OCI-M2 (cell line): ENCODE results near the gene SCAMP2.

Experiments
- DNase-seq: peaks from one replicate; lab custom pipeline; 2025; ENCODE audit not compliant: unreplicated experiment; lab: John Stamatoyannopoulos, UW

Gene SCAMP2

DNA sequence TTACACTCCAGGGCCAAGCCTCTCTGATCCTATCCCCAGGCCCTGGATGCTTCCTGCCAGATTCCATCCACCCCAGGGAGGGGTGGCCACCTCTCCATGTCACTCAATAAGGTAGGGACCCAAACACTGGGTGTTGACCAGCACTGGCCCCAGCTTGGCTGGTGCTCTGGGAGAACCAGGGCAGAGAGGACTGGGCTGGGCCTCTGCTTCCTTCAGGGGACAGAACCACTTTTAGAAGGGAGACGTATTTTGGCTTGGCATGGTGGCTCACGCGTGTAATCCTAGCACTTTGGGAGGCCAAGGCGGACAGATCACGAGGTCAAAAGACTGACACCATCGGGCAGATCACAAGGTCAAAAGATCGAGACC lies 51.4 kb downstream of the SCAMP2 start:
- DNase-seq = no peak

DNA sequence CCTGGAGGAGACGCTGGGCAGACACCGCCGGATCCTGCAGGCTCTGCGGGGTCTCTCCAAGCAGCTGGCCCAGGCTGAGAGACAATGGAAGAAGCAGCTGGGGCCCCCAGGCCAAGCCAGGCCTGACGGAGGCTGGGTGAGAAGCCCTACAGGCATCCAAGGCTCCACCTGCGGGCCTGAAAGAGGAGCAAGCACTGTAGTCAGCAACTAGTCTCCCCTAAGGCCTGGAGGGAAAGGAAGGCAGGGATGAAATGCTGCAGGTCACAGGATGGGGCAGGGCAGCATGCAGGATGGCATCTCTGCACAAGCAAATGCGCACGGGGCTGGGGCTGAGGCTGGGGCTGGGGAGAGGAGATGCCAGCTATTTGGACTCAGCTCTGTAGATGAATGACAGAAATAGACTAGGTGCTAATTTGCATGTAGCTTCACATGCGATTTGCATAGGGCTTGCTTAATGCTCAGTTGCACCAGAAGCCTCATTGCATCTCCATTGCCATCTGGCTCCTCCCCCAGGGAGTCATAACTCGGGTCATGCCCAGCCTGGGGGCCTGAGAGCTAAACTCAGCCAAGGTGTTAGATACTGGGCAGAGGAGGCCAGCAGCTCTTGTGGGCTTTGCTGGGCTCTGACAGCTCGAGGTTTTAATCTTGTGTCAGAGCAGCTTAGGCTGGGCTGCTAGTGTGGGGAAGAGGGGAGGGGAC lies 51.9 kb downstream of the SCAMP2 start:
- DNase-seq = no peak

DNA sequence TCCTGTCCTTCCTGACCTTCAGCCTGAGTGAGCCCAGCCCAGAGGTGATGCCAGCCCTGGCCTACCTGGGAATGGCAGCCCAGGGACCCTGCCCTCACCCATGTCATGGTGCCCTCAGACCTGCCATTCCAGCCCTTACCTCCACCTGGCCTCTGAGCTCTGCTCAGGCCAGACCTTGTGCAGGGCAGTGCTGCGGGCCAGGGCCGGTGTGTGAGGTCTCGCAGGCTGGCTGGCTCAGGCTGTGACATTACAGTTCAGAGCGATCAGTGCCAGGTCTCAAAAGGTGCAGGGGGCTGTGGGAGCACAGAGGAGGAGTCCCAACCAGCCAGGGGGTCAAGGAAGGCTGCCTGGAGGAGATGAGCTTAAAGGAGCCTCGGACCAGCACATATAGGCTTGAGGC lies 53.1 kb downstream of the SCAMP2 start:
- no peak for DNase-seq

DNA sequence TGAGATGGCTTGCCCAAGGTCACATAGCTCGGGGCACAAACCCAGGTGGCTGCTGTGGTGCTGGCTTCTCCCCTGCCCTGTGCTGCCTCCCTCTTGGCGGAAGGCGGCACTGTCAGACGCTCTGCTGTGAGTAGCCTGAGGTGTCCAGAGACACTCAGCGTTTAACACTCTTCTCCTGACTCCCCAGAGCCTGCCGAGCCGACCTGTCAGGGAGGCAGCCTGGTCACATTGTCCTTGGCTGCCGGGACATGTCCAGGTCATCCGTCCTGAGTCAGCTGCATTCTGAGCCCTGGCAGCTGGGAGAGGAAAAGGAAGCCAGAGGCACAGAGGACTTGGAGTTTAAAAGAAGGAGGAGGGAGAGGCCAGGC lies 55.8 kb downstream of the SCAMP2 start:
- DNase-seq = no peak

DNA sequence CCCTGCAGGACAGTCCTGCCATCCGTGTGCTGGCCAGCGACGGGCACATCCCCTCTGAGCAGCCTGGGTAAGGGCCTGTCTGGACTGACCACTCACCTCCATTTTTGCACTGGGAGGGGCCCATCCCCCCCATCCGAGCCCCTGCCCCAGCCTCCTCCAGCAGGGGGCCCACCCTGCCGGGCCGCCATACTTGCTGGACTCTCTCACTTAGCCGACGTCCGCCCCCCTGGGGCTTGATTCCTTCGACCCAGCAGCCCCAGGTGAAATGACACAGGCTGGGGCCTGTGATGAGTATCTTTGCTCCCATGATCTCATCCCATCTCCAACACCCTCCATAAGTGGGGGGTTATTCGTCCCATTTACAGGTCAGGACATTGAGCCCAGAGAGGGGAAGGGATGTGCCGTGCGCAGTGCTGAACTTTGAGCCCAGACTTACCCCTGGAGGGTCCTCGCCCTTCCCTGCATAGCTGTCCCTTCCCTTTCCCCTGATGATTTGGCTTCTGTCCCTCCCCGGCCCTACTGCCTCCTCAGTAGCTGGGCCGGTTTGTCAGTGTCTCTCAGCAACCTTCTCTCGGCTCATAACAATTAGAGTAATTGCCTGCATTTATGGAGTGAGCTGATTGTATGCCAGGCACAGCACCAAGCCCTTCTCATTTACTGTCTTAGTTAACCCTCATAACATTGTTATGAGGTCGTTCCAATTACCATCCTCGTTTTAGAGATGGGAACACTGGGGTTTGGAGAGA lies 56.4 kb downstream of the SCAMP2 start:
- no peak for DNase-seq

DNA sequence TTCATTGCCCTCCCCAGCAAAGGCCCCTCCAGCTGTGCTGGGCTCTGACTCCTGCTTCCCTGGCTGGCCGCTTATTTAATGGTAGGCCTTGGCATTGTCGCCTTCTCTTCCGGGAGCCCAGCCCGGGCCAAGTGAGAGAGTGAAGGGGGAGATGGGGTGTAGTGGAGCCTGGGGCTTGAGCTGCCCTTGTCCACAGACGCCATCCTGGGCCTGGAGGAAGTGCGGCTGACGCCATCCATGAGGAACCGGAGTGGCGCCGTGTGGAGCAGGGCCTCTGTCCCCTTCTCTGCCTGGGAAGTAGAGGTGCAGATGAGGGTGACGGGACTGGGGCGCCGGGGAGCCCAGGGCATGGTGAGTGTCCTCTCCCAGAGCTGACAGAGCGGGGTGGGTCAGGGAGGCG lies 57.2 kb downstream of the SCAMP2 start:
- DNase-seq = no peak

DNA sequence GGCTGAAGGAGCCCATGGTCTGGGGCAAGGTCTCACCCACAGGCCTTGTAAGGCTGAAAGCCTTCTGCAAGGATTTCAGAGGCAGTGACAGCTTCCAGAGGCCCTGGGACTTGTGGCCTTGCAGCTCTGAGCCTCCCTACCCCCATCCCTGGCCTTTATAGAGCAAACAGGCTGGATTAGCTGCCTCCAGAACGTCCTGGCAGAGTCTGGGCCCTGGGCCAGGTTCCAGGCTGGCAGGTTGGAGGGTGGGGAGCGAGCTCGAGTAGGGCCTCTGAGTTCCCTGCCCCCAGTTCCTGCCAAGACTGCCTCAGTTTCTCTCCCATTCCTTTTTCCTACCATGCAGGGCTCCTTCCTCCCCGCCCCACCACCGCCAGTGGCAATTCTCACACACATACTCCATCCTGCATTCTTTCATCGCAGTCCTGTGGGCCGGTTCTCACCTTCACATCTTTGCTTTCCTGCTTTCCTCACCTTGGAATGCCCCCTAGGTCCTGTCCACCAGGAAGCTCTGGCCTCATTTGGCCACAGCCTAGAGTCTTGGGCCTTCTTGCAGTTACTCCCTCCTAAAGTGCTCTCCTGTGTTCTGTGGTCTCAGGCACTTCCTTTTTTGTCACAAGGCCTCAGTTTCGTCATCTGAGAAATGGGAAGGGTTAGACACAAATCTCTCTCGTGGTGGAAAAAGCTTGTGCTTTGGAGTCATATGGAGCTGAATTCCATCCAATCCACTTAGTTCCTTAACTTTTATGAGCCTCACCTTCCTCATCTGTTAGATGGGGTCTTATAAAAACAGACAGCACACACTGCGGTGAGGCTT lies 57.8 kb downstream of the SCAMP2 start:
- DNase-seq = no peak

DNA sequence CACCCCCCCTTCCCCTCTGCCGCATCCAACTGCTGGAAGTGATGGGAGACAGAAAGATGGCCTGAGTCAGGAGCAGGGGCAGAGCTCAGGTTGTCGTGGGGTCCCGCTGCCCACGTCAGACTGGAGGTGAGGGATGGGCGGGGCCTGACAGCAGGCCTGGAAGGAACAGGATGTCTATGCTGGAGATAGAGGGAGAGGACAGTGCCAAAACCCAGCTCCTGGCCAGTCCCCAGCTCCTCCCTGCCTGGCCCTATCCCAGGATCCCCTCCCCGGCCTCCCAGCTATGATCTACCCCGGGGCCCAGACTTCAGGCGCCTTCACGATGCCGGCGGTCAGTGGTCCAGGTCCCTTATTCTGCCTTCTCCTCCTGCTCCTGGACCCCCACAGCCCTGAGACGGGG lies 60.6 kb downstream of the SCAMP2 start, which contains the start of gene LMAN1L:
TSS of gene LMAN1L (plus strand) at position 303 of the 400 bp plus-strand sequence. CDS start at position 323, 20 bp downstream.
- DNase-seq = no peak

DNA sequence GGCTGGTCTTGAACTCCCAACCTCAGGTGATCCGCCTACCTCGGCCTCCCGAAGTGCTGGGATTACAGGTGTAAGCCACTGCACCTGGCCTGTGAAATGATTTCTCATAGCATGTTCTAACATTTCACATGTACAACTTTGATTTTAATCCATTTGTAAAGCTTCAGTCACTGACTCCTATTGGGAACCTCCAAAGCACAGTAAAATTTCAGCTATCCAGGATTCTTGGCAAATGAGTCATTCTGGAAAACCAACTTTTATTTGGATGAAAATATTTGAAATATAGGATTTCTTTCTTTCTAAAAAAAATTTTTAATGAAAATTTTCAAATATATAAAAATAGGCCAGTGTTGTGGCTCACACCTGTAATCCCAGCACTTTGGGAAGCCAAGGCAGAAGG lies 63.2 kb downstream of the SCAMP2 start:
- no peak for DNase-seq

DNA sequence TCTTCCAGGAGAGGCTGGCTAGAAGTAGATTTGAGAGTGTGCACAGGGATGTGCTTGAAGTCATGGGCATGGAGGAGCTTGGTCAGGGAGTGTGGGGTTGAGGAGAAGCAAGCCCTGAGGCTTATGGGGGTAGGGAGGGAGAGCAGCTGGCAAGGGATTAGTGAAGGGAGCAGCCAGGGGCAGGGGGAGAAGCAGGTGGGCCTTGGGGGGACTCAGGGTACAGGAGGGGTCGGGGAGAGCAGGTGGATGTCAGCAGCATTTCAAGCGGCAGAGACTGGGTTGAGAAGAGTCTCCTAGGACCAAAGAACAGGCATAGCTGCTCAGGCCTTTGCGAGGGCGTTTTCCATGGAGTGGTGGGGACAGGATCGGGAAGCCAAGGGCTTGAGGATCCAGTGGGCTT lies 63.9 kb downstream of the SCAMP2 start:
- no peak for DNase-seq

DNA sequence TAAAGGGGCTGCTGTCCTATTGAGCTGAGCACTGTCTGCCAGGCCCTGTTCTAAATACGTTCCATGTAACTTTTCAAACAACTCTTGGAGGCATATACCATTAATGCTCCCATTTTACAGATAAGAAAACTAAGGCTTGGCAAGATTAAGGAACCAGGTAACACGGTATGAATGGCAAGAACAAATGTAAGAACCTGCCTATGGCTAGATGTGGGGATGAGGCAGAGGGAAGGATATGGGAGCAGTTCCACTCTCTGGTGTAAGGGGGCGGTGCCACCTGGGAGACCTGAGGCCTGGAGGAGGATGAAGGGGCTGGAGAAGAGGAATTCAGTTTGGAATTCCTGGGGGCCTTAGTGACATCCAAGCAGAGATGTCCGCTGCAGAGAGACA lies 64.3 kb downstream of the SCAMP2 start:
- no peak for DNase-seq

DNA sequence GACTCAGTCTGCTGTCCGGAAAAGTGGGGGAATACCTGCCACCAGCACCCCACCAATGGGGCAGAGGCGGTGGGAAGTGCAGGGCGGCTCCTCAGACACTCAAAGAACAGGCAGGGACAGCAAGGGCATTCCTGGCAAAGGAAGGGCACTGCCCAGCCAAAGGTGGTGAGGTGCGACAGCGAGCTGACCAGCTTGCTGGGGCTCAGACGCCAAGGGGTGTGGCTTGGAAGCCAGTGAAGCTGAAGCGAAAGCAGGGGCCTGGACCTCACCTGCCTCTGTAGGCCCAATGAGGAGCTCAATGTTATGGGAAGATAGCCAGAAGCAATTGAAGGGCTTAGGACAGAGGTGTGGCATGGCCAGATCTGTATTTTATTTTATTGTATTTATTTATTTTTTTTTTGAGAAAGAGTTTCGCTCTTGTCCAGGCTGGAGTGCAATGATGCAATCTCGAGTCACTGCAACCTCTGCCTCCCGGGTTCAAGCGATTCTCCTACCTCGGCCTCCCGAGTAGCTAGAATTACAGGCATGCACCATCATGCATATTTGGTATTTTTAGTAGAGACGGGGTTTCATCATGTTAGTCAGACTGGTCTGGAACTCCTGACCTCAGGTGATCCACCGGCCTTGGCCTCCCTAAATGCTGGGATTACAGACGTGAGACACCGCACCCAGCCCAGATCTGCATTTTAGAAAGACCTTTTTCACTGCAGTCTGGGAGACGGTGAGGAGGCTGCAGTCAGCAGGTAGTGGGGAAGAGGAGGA lies 64.9 kb downstream of the SCAMP2 start:
- DNase-seq = no peak

DNA sequence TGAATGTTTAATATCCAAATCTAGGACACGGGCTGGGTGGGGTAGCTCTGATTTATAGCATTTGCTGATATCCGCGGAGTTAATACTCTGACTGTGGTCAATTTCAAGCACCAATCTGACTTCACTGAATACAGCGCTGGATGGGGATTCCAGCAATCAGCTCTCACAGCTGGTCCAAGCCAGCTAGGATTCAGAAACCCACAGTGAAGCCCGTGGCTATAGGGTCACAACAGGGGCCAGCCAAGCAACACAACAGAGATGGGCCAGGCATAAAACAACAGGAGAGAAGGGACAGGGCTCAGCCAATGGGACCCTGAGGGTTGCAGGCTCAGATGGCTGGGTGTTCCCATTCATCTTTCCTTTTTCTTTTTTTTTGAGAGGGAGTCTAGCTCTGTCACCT lies 65.9 kb downstream of the SCAMP2 start:
- DNase-seq = no peak

DNA sequence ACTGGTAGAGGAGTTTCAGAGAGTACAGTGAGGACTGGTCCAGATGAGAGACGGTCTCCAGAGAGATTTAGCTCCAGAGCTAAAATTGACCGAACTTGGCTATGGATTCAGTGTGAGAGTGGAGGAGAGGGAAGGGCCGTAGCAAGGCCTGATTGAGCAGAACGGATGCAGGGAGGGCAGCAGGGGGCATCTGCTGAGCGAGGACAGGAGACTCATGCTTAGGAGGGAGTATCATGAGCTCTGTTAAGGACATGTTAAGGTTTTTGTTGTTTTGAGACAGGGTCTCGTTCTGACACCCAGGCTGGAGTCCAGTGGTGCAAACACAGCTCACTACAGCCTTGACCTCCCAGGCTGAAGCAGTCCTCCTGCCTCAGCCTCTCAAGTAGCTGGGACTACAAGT lies 68.2 kb downstream of the SCAMP2 start:
- no peak for DNase-seq

DNA sequence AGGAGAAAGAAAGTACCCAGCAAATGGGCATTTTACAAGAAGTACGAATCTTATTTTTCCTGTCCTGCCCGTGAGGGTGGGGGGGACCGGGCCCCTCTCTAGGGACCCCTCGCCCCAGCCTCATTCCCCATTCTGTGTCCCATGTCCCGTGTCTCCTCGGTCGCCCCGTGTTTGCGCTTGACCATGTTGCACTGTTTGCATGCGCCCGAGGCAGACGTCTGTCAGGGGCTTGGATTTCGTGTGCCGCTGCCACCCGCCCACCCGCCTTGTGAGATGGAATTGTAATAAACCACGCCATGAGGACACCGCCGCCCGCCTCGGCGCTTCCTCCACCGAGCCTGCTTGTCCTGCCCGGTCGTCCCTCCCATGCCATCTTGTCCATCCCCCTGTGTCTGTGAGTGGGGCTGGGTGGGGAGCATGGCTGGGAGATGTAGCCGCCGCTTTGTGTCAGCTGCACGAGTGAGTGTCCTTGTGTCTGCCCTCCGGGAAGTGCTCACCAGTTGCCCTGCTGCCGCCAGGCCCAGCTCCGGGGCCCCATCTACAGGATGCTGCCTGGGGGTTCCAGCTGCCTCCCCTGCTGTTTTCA lies 70.2 kb downstream of the SCAMP2 start:
- no peak for DNase-seq

DNA sequence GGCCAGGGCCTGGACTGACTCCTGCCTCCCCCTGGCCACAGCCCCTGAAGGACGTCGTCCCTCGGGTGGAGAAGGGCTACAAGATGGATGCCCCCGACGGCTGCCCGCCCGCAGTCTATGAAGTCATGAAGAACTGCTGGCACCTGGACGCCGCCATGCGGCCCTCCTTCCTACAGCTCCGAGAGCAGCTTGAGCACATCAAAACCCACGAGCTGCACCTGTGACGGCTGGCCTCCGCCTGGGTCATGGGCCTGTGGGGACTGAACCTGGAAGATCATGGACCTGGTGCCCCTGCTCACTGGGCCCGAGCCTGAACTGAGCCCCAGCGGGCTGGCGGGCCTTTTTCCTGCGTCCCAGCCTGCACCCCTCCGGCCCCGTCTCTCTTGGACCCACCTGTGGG lies 70.9 kb downstream of the SCAMP2 start:
- no peak for DNase-seq

DNA sequence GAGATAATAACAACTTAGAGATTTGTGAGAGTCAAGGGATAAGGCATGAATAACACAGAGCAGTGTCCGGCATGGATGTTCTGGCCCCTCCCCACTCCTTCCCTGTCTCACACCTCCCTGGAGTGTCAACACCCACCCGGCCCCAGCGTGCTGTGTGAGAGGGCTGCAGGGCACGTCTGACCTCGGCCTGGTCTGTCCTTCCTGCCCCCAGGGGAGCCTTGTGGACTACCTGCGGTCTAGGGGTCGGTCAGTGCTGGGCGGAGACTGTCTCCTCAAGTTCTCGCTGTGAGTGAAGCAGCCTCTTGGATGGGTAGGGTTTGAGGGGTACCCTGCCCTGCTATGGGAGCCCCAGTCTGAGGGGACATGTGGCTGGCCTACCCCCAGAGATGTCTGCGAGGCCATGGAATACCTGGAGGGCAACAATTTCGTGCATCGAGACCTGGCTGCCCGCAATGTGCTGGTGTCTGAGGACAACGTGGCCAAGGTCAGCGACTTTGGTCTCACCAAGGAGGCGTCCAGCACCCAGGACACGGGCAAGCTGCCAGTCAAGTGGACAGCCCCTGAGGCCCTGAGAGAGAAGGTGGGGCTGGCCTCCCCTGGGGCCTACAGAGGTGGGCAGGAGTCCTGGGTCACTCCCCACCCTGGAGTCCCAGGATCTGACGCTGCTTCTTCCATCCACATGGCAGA lies 71.7 kb downstream of the SCAMP2 start:
- DNase-seq = no peak

DNA sequence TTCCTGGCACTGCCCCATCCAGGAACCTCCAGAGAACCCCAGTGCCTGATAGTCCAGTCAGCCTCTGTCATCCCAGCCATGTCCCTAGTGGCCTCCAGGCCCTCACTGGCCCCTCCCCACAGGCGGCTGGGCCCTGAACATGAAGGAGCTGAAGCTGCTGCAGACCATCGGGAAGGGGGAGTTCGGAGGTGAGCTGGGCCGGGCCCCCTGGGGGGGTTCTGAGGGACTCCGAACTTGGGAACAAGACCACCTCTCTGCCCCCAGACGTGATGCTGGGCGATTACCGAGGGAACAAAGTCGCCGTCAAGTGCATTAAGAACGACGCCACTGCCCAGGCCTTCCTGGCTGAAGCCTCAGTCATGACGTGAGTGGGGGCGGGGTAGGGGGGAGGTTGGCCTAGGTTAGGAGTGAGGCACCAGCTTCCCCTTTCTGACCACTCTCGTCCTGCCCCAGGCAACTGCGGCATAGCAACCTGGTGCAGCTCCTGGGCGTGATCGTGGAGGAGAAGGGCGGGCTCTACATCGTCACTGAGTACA lies 72.5 kb downstream of the SCAMP2 start:
- no peak for DNase-seq

DNA sequence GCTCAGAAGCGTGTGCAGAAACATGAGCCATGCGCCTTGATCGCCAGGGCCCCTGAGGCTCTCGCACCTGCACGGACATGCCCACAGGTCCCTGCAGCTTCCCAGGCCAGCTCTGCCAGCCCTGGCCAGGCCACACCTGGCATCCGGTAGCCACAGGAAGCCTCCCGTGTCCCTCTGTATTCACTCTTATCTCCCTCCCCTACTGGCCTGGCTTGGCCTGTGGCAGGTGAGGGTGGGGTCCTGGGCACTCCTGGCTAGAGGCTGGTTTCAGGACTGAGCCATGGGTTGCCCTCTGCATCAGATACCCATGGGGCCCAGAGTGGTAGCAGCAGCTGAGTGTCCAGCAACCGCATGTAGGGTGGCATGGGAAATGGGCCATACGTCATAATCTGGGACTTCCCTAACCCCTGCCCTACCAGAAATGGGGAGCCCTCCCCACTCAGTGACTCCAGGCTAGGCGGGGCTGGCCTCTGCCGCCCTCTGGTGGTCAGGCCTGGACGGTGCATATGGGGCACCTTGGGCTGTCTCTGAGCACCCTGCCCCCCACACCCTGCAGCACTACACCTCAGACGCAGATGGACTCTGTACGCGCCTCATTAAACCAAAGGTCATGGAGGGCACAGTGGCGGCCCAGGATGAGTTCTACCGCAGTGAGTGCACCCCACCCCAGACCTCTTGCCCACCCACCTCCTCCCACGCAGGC lies 73.2 kb downstream of the SCAMP2 start:
- no peak for DNase-seq
